NT2/D1 (cell line): ENCODE measurements around the gene ENPP1.

Experiments used
- SUZ12 ChIP-seq: IDR thresholded peaks from 2 replicates; pipeline ENCODE4 v1.6.1; 2011; ENCODE audit not compliant: insufficient read length, insufficient read depth; ENCODE audit errors: extremely low read depth
- ZNF274 ChIP-seq: IDR thresholded peaks from 2 replicates; pipeline ENCODE4 v1.6.1; 2011; ENCODE audit warnings: mild to moderate bottlenecking, low read depth, low read length

DNA sequence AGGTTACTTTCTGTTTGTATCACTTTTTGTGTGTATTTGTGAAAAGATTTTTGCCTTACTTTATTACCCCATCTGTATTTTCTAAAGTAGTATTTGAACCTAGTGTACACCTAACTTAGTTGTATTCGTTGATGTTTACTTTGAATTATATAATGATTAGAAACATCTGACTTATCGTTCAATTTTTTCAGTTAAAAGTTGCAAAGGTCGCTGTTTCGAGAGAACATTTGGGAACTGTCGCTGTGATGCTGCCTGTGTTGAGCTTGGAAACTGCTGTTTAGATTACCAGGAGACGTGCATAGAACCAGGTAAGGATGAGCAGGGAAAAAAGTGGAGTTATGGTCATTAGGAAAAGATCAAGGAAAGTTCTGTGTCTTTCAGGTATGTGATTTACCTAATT lies 42.0 kb downstream of the ENPP1 start:
- TF ChIP-seq ZNF274 (no peak), SUZ12 (no peak)
